Measurements from ENCODE around the gene ATP9A. TPM values are rescaled to one million over a fixed set of nuclear protein-coding genes. Genes with fewer than 3 reads are reported as not detected.
"Not testable (repeated sequence)": the region's sequence is repeated elsewhere in the genome, so short reads cannot be mapped to it uniquely, and the experiment has no call there.

The ATP9A gene
- total RNA-seq, 2 donors from 2014 or later: 16.8 to 24.6 TPM

DNA sequence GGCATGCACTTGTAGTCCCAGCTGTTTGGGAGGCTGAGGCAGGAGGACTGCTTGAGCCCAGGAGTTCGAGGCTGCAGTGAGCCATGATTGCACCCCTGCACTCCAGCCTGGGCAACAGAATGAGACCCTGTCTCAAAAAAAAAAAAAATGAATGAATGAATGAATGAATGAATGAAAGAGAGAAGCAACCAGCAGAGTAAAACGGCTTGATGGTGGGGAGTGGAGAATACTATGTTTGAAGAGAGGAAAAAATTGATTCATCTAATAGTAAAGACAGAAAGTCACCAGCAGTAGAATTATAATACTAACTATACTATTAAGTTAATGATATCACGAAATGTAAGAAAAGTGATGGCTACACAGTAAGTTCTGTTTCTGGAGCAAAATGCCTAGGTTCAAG is 80.6 kb downstream of the ATP9A start:
- intact Hi-C loops (cut with DNase I): no loop called here
- peaks cover 0 to 4% of the 10 kb centered on the region in 2 donors for H3K36me3 ChIP-seq (replicated peaks in 1 of 2; ENCODE audit: insufficient read depth in 1 of 2, low read depth in 2 of 2)
- ATAC-seq (no peak), DNase-seq (no peak)
- no peak for TF ChIP-seq POLR2A (IDR thresholded peaks at IDR 0.05)
- TF ChIP-seq, protein P1, sequence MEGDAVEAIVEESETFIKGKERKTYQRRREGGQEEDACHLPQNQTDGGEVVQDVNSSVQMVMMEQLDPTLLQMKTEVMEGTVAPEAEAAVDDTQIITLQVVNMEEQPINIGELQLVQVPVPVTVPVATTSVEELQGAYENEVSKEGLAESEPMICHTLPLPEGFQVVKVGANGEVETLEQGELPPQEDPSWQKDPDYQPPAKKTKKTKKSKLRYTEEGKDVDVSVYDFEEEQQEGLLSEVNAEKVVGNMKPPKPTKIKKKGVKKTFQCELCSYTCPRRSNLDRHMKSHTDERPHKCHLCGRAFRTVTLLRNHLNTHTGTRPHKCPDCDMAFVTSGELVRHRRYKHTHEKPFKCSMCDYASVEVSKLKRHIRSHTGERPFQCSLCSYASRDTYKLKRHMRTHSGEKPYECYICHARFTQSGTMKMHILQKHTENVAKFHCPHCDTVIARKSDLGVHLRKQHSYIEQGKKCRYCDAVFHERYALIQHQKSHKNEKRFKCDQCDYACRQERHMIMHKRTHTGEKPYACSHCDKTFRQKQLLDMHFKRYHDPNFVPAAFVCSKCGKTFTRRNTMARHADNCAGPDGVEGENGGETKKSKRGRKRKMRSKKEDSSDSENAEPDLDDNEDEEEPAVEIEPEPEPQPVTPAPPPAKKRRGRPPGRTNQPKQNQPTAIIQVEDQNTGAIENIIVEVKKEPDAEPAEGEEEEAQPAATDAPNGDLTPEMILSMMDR (IDR thresholded peaks at IDR 0.05): no peak
- no peaks in the 10 kb centered on the region for H3K9me3 ChIP-seq
- no peak overlapping the region for H3K4me3 ChIP-seq
- no peak overlapping the region for H3K27ac ChIP-seq
- 89 to 93% methylated on average over 3 of the region's 3 CpGs for WGBS, 2 donors
- no peaks in the 10 kb centered on the region for H3K4me1 ChIP-seq
- no peaks in the 10 kb centered on the region for H3K27me3 ChIP-seq

DNA sequence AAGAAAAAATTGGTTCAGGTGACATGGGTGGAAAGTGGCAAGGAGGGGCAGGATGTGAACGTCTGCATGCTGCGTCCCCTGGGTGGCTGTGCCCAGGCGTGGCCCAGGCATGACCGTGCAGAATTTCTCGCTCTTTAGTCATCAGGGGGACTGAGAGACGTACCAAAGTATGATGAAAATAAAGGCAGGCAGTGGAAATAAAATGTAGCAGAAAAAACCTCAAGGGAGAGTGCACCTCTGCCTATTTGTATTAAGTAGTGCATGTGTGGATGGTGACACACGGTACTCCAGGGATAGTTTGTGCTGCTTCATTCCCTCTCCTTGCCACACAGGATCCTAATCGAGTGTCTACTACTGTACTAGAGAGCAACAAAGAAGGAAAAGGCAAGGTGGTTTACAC is 81.1 kb downstream of the ATP9A start:
- DNase-seq (no peak), ATAC-seq (no peak)
- Histone ChIP-seq H3K36me3 (replicated peaks in 1 of 2; ENCODE audit: insufficient read depth in 1 of 2, low read depth in 2 of 2) (peaks cover 0 to 4% of the 10 kb centered on the region in 2 donors), H3K4me1 (no peaks in the 10 kb centered on the region), H3K27ac (no peak overlapping the region), H3K9me3 (no peaks in the 10 kb centered on the region), H3K4me3 (no peak overlapping the region), H3K27me3 (no peaks in the 10 kb centered on the region)
- intact Hi-C loops (cut with DNase I): no loop called here
- 83 to 85% methylated on average over 8 of the region's 8 CpGs for WGBS, 2 donors
- TF ChIP-seq POLR2A (IDR thresholded peaks at IDR 0.05): no peak
- TF ChIP-seq, protein P1 (IDR thresholded peaks at IDR 0.05): no peak

DNA sequence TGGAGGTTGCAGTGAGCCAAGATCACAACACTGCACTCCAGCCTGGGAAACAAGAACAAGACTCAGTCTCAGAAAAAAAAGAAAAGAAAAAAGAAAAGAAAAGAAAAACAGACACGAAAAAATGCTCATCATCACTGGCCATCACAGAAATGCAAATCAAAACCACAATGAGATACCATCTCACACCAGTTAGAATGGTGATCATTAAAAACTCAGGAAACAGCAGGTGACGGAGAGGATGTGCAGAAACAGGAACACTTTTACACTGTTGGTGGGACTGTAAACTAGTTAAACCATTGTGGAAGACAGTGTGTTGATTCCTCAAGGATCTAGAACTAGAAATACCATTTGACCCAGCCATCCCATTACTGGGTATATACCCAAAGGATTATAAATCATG is 82.7 kb downstream of the ATP9A start:
- DNase-seq; H3K27ac ChIP-seq; intact Hi-C loops (cut with DNase I); H3K9me3 ChIP-seq; ATAC-seq; H3K4me1 ChIP-seq; H3K36me3 ChIP-seq (replicated peaks in 1 of 2; ENCODE audit: insufficient read depth in 1 of 2, low read depth in 2 of 2); H3K27me3 ChIP-seq; H3K4me3 ChIP-seq: not testable (repeated sequence)
- WGBS, 2 donors: 64 to 78% methylated on average over 2 of the region's 2 CpGs

DNA sequence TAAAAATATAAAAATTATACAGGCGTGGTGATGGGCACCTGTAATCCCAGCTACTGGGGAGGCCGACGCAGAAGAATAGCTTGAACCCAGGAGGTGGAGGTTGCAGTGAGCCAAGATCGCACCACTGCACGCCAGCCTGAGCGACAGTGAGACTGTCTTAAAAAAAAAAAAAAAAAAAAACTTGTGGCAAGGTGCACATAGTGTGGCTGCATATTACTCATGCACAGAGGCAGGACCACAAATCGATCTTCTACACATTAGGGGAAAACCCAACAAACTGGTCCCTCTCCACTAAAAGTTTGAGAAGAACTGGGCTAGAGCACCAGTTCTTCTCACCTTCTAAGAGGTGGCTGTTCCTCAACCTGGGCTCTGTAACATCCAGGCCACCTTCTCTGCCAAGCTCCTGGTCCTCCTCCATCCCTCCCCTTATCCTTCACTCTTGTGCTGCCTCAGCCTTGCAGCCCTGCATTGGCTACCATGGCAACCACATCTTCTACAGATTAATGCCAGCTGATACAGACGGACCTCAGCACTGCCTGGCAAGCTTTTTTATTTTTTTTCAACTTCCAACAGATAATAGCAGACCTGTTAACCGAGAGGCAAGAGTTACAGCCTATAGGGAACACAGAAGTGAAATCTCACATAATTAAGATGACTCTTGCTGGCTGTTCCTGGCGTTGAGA is 88.0 kb downstream of the ATP9A start:
- H3K36me3 ChIP-seq (replicated peaks in 1 of 2; ENCODE audit: insufficient read depth in 1 of 2, low read depth in 2 of 2): peaks cover 0 to 4% of the 10 kb centered on the region in 2 donors
- H3K9me3 ChIP-seq: no peaks in the 10 kb centered on the region
- intact Hi-C loops (cut with DNase I): no loop called here
- no peak overlapping the region for H3K4me3 ChIP-seq
- 78 to 83% methylated on average over 10 of the region's 10 CpGs for WGBS, 2 donors
- DNase-seq (no peak), ATAC-seq (no peak)
- H3K27ac ChIP-seq: no peak overlapping the region
- H3K4me1 ChIP-seq: no peaks in the 10 kb centered on the region
- no peaks in the 10 kb centered on the region for H3K27me3 ChIP-seq
- TF ChIP-seq POLR2A (IDR thresholded peaks at IDR 0.05): no peak
- TF ChIP-seq, protein P1 (IDR thresholded peaks at IDR 0.05): no peak

DNA sequence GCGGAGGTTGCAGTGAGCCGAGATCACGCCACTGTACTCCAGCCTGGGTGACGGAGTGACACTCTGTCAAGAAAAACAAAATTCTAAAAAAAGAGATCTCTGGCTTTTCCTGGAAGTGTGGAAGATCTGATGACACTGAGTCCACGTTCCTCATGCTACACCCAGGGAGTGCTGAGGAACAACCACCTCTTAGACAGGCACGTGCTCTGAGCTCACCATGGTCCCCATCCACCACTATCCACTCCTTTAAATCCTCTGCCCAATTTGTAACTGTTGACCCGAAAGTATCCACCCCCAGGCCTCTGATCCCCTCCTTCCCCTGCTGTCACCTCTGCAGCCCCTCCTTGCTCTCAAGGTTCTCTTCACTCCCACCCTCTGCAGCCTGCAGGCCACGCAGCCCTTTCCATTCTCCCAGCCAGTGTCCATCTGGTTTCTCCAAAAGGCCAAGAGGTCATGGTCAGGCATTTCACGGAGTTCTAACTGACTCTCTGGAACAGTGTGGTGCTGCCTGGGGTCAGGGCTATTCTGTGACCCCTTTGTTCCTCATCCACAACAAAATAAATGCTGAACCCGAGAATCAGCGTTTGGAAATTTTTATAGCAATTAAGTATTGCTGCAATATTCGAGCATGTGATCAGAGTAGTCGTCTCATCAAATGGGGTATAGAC is 88.8 kb downstream of the ATP9A start:
- intact Hi-C loops (cut with DNase I): no loop called here
- Histone ChIP-seq H3K27me3 (no peaks in the 10 kb centered on the region), H3K4me3 (no peak overlapping the region), H3K36me3 (replicated peaks in 1 of 2; ENCODE audit: insufficient read depth in 1 of 2, low read depth in 2 of 2) (peaks cover 0 to 8% of the 10 kb centered on the region in 2 donors), H3K4me1 (no peaks in the 10 kb centered on the region), H3K9me3 (no peaks in the 10 kb centered on the region), H3K27ac (no peak overlapping the region)
- no peak for ATAC-seq
- TF ChIP-seq, protein P1 (IDR thresholded peaks at IDR 0.05): no peak
- TF ChIP-seq POLR2A (IDR thresholded peaks at IDR 0.05): no peak
- no peak for DNase-seq
- 84 to 89% methylated on average over 13 of the region's 13 CpGs for WGBS, 2 donors

Measured in body of pancreas (tissue), 4 donors.